Calu3 (cell line): ENCODE results near the gene ANK2. TPM values are rescaled to one million over a fixed set of nuclear protein-coding genes. Genes with fewer than 3 reads are reported as not detected.

Experiments used
- BruUV-seq: library from RNA; stranded (reverse); fragments of 400-500 nt; replicated peaks from 2 replicates; lab custom pipeline; 2021; lab: Mats Ljungman, UMichigan
- CTCF ChIA-PET: fragments of 300-600 bp; sonication (Branson Sonifier 250); formaldehyde crosslinking; loops from one replicate; lab custom pipeline; 2022; ENCODE audit warnings: antibody characterized with exemption; lab: Charles Lee
- DNase-seq: peaks from one replicate; pipeline ENCODE4 v3.0.0; 2022
- H3K27ac Mint-ChIP-seq: one replicate; pipeline ENCODE4 v1.8.0; 2022; ENCODE audit warnings: mixed read lengths; ENCODE audit not compliant: unreplicated experiment
- H3K27me3 Mint-ChIP-seq: one replicate; pipeline ENCODE4 v1.8.0; 2022; ENCODE audit warnings: mixed read lengths; ENCODE audit not compliant: unreplicated experiment
- H3K36me3 Mint-ChIP-seq: one replicate; pipeline ENCODE4 v1.8.0; 2022; ENCODE audit warnings: mild to moderate bottlenecking, moderate library complexity, mixed read lengths; ENCODE audit not compliant: insufficient read depth, unreplicated experiment
- H3K4me1 Mint-ChIP-seq: one replicate; pipeline ENCODE4 v1.8.0; 2022; ENCODE audit warnings: mild to moderate bottlenecking, low read depth, mixed read lengths; ENCODE audit not compliant: unreplicated experiment
- H3K4me3 Mint-ChIP-seq: one replicate; pipeline ENCODE4 v1.8.0; 2022; ENCODE audit warnings: mild to moderate bottlenecking, low read depth, moderate library complexity, mixed read lengths; ENCODE audit not compliant: unreplicated experiment
- H3K9me3 Mint-ChIP-seq: one replicate; pipeline ENCODE4 v1.8.0; 2022; ENCODE audit warnings: low read depth, mixed read lengths; ENCODE audit not compliant: unreplicated experiment
- intact Hi-C: fragments of 100-400 bp; cut with micrococcal nuclease; formaldehyde crosslinking; loops from one replicate; pipeline ENCODE4 v1.10.0; 2022; ENCODE audit not compliant: unreplicated experiment
- total RNA-seq: library from RNA; stranded (reverse); gene quantifications from 2 replicates; pipeline ENCODE4 v1.2.3, GENCODE V29; 2022
- TF ChIP-seq, protein P1 (sequence below): fragments of 200-600 bp; IDR thresholded peaks from one replicate; pipeline ENCODE4 v1.8.0; 2022; ENCODE audit warnings: antibody characterized with exemption; ENCODE audit not compliant: unreplicated experiment

ANK2 gene
- total RNA-seq, 1 experiment from 2014 or later = 4.1 TPM

DNA sequence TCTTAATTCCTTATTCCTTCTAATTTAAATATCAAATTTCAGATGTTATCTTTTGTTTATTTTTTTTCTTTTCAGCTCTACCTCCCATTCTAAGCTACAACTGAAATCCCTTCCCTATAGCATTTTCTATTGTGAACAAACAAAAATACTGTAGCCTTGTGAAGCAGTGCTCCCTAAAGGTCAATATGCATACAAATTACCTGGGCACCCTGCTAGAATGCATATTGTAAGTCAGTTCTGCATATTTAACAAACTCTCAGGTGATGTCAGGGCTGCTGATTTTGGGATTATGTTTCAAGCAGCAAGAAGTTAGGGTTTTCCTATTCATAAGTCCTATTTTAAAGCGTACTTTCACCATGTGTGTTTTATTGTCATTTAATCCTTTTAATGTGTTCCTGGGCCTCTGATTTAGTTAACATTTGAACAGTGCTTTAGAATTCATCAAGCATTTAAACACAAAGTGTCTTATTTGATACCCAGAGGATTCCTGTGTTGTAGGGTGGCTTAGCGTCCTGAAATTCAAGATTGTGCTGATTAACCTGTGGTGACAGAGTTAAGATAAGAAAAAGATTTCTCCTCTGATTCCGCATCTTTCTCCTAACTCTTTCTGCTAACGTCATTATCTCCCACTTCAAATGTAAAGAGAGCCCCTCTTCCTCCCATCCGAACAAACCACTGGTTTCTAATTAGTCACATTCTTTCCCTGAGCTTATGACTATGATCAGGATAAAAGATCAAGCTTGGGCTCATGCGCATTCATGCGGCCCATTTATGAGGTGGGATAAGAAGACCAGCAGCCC is 221.3 kb downstream of the ANK2 start:
- Mint-ChIP-seq H3K27me3 (no peaks in the 10 kb centered on the region), H3K4me3 (no peak overlapping the region), H3K27ac (no peak overlapping the region), H3K36me3 (no peaks in the 10 kb centered on the region), H3K9me3 (no peaks in the 10 kb centered on the region), H3K4me1 (no peaks in the 10 kb centered on the region)
- no TSS peak for BruUV-seq
- CTCF ChIA-PET = no interaction called here
- TF ChIP-seq, protein P1, sequence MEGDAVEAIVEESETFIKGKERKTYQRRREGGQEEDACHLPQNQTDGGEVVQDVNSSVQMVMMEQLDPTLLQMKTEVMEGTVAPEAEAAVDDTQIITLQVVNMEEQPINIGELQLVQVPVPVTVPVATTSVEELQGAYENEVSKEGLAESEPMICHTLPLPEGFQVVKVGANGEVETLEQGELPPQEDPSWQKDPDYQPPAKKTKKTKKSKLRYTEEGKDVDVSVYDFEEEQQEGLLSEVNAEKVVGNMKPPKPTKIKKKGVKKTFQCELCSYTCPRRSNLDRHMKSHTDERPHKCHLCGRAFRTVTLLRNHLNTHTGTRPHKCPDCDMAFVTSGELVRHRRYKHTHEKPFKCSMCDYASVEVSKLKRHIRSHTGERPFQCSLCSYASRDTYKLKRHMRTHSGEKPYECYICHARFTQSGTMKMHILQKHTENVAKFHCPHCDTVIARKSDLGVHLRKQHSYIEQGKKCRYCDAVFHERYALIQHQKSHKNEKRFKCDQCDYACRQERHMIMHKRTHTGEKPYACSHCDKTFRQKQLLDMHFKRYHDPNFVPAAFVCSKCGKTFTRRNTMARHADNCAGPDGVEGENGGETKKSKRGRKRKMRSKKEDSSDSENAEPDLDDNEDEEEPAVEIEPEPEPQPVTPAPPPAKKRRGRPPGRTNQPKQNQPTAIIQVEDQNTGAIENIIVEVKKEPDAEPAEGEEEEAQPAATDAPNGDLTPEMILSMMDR = no peak
- DNase-seq = no peak
- intact Hi-C loops = no loop called here

GRCh38 chr4:113272523-113272922 is 223.1 kb downstream of the ANK2 start:
- Mint-ChIP-seq H3K4me3 (no peak overlapping the region), H3K36me3 (no peaks in the 10 kb centered on the region), H3K9me3 (no peaks in the 10 kb centered on the region), H3K4me1 (no peaks in the 10 kb centered on the region), H3K27ac (no peak overlapping the region), H3K27me3 (no peaks in the 10 kb centered on the region)
- no TSS peak for BruUV-seq
- intact Hi-C loops = no loop called here
- TF ChIP-seq, protein P1 = no peak
- CTCF ChIA-PET = interaction anchor here (0.8 to 1.2 kb wide), 3 partner anchors 13 to 33 kb away, joined by 3 read pairs; no protein-coding TSS in a partner anchor
- no peak for DNase-seq

- Mint-ChIP-seq H3K36me3 (no peaks in the 10 kb centered on the region), H3K9me3 (no peaks in the 10 kb centered on the region), H3K27me3 (no peaks in the 10 kb centered on the region), H3K4me3 (no peak overlapping the region), H3K27ac (no peak overlapping the region), H3K4me1 (no peaks in the 10 kb centered on the region)
- no peak for DNase-seq
- intact Hi-C loops = no loop called here
- CTCF ChIA-PET = no interaction called here
- BruUV-seq = no TSS peak
- TF ChIP-seq, protein P1 = no peak
Observed at GRCh38 chr4:113273721-113274220, 224.3 kb downstream of the ANK2 start.

GRCh38 chr4:113276464-113277170 is 227.2 kb downstream of the ANK2 start:
- no peak overlapping the region for H3K4me3 Mint-ChIP-seq
- no peak for DNase-seq
- no peak overlapping the region for H3K27ac Mint-ChIP-seq
- CTCF ChIA-PET = interaction anchor here (0.7 kb wide), 1 partner anchor 119 kb away, joined by 3 read pairs; no protein-coding TSS in a partner anchor
- H3K27me3 Mint-ChIP-seq = no peaks in the 10 kb centered on the region
- BruUV-seq = no TSS peak
- no peaks in the 10 kb centered on the region for H3K4me1 Mint-ChIP-seq
- no peaks in the 10 kb centered on the region for H3K36me3 Mint-ChIP-seq
- no peaks in the 10 kb centered on the region for H3K9me3 Mint-ChIP-seq
- TF ChIP-seq, protein P1 = no peak
- intact Hi-C loops = loop anchor here (5.0 kb wide), 1 partner anchor 1106 kb away; no protein-coding TSS in a partner anchor
